Nephron (organoid): ENCODE results near the gene SSH3.

Source experiments
- H3K27ac Mint-ChIP-seq, 3 experiments: 2 replicates each; pipeline ENCODE4 v1.8.0; 2020; ENCODE audit warnings: mixed read lengths in 3 of 3, mild to moderate bottlenecking in 2 of 3, moderate library complexity in 1 of 3
- H3K27me3 Mint-ChIP-seq: 2 replicates; pipeline ENCODE4 v1.8.0; 2021; ENCODE audit warnings: low read depth, mild to moderate bottlenecking, moderate library complexity, mixed read lengths
- H3K36me3 Mint-ChIP-seq: 2 replicates; pipeline ENCODE4 v1.8.0; 2020; ENCODE audit warnings: low read depth, mixed read lengths
- H3K4me1 Mint-ChIP-seq: 2 replicates; pipeline ENCODE4 v1.8.0; 2020; ENCODE audit warnings: mixed read lengths
- H3K4me3 Mint-ChIP-seq, 3 experiments: 2 replicates each; pipeline ENCODE4 v1.8.0; 2020; ENCODE audit warnings: mild to moderate bottlenecking in 3 of 3, mixed read lengths in 3 of 3, moderate library complexity in 2 of 3
- H3K9me3 Mint-ChIP-seq: 2 replicates; pipeline ENCODE4 v1.8.0; 2020; ENCODE audit warnings: mixed read lengths
- CTCF ChIP-seq, 3 experiments: fragments of 200-600 bp; sonication (generic); IDR thresholded peaks; one replicate each; pipeline ENCODE4 v1.5.0; 2021; ENCODE audit warnings: antibody characterized with exemption in 3 of 3; ENCODE audit not compliant: unreplicated experiment in 3 of 3

SSH3 gene

GRCh38 chr11:67301313-67301921 lies 1.9 kb upstream of the SSH3 start:
- H3K9me3 Mint-ChIP-seq, result peaks cover 11% of the 10 kb centered on the region
- H3K4me1 Mint-ChIP-seq, result peaks cover 5% of the 10 kb centered on the region
- TF ChIP-seq CTCF (IDR thresholded peaks at IDR 0.05; ENCODE audit: unreplicated experiment in 3 of 3), result no peak
- H3K4me3 Mint-ChIP-seq, result no peak overlapping the region
- H3K27ac Mint-ChIP-seq, result no peak overlapping the region
- H3K27me3 Mint-ChIP-seq, result peaks cover 4% of the 10 kb centered on the region
- H3K36me3 Mint-ChIP-seq, result peaks cover 27% of the 10 kb centered on the region

DNA sequence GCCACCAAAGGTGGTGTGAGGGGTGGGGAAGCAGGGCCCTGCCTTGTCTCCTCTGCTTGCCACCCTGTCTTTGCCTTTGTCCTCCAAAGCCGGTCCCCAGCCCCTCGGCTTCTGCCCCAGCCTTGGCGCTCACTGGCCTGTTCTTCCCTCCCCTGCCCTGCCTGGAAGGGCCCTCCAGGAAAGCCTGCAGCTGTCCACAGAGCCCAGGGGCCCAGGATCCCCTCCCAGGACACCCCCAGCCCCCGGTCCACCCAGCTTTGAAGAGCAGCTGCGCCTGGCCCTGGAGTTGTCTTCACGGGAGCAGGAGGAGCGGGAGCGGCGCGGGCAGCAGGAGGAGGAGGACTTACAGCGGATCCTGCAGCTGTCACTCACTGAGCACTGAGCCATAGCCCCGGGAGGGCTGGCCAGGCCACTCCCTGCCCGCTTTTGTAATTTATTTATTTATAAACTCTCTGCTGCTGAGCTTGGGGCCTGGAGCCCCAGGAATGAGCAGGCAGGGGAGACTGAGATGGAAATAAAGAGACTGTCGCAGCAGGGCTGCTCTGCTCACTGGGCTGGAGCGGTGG lies 1.3 kb upstream of the SSH3 start:
- H3K9me3 Mint-ChIP-seq, result peaks cover 6% of the 10 kb centered on the region
- H3K27me3 Mint-ChIP-seq, result peaks cover 4% of the 10 kb centered on the region
- peaks cover 5% of the 10 kb centered on the region for H3K4me1 Mint-ChIP-seq

DNA sequence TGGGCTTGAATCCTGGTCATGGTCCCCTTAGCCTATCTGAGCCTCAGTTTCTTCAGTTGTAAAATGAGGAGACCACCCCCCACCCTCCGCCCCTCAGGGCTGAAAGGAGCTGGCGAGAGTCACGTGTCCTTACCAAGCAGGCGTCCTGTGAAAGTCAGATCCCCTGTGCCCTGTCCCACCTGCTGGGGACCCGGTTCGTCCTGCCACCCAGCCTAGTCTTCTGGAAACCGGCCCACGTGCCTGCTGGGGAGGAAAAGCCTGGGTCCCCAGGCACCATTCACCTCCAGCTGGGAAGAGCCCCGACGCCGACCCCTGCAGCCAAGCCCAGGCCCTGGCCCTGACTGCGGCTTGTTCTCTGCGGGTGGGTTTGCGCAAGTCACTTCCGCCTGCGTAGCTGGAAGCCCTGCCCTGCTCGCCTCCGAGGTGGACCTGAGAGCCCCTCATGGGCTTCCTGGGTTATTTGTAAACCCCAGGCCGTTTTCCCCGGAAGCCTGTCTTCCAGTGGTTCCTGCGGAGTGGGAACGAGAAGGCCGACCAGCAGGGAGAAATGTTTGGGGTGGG lies 679 bp upstream of the SSH3 start:
- Mint-ChIP-seq H3K27ac (peak overlapping the region; percentile 89 to 94 (median 94)), H3K36me3 (peaks cover 18% of the 10 kb centered on the region), H3K27me3 (peaks cover 4% of the 10 kb centered on the region), H3K4me1 (peaks cover 5% of the 10 kb centered on the region), H3K4me3 (peak overlapping the region; percentile 81 to 88 (median 87)), H3K9me3 (peaks cover 5% of the 10 kb centered on the region)
- no peak for TF ChIP-seq CTCF (IDR thresholded peaks at IDR 0.05; ENCODE audit: unreplicated experiment in 3 of 3)

More for the DNA sequence above, 1.3 kb upstream of the SSH3 start:
- TF ChIP-seq CTCF (IDR thresholded peaks at IDR 0.05; ENCODE audit: unreplicated experiment in 3 of 3), result no peak
- Mint-ChIP-seq H3K27ac (peak overlapping the region; percentile 89 to 94 (median 94)), H3K4me3 (peak overlapping the region; percentile 81 to 88 (median 87)), H3K36me3 (peaks cover 21% of the 10 kb centered on the region)

GRCh38 chr11:67303835-67304411 lies 593 bp downstream of the SSH3 start:
- Mint-ChIP-seq H3K9me3 (no peaks in the 10 kb centered on the region), H3K4me3 (peak overlapping the region; percentile 53 to 81 (median 71)), H3K27me3 (peaks cover 4% of the 10 kb centered on the region), H3K36me3 (peaks cover 5% of the 10 kb centered on the region), H3K4me1 (peaks cover 5% of the 10 kb centered on the region), H3K27ac (no peak overlapping the region)
- no peak for TF ChIP-seq CTCF (IDR thresholded peaks at IDR 0.05; ENCODE audit: unreplicated experiment in 3 of 3)

- Mint-ChIP-seq H3K4me1 (peaks cover 5% of the 10 kb centered on the region), H3K36me3 (peaks cover 5% of the 10 kb centered on the region), H3K27me3 (peaks cover 4% of the 10 kb centered on the region), H3K9me3 (no peaks in the 10 kb centered on the region), H3K27ac (no peak overlapping the region), H3K4me3 (peak overlapping the region; percentile 30 to 66 (median 56))
- TF ChIP-seq CTCF (IDR thresholded peaks at IDR 0.05; ENCODE audit: unreplicated experiment in 3 of 3), result no peak
Measured at GRCh38 chr11:67304511-67305113, 1.3 kb downstream of the SSH3 start.
